HepG2 (cell line): Measurements from ENCODE around the gene TMEM117. TPM values are rescaled to one million over a fixed set of nuclear protein-coding genes. Genes with fewer than 3 reads are reported as not detected.

Source experiments
- BHLHE40 ChIP-seq: IDR thresholded peaks from 2 replicates; pipeline ENCODE4 v1.6.1; 2011; ENCODE audit warnings: low read length, improper control_type of control experiment
- CBX2 ChIP-seq, 2 experiments: fragments of 200-600 bp in 1 of 2; sonication (generic); formaldehyde crosslinking in 1 of 2; IDR thresholded peaks; 2 replicates each; pipeline versions ENCODE4 v1.7.0 to v1.8.1; 2018 to 2022; ENCODE audit warnings: low read depth in 2 of 2, low read length in 1 of 2, mild to moderate bottlenecking in 1 of 2, missing genetic modification reagents in 1 of 2
- HMGXB4 ChIP-seq, 2 experiments: sonication (generic) in 1 of 2; formaldehyde crosslinking in 1 of 2; IDR thresholded peaks; 2 replicates each; pipeline versions ENCODE4 v1.4.0 to v1.6.1; 2018 to 2020; ENCODE audit warnings: missing genetic modification reagents in 2 of 2, borderline replicate concordance in 1 of 2, low read depth in 1 of 2, mild to moderate bottlenecking in 1 of 2, missing biosample characterization in 1 of 2
- NKX3-1 ChIP-seq: sonication (generic); formaldehyde crosslinking; IDR thresholded peaks from 2 replicates; pipeline ENCODE4 v1.5.0; 2020; ENCODE audit warnings: missing genetic modification reagents
- RXRA ChIP-seq: sonication (generic); formaldehyde crosslinking; IDR thresholded peaks from 2 replicates; pipeline ENCODE4 v1.5.1; 2020; ENCODE audit warnings: missing genetic modification reagents
- SIX1 ChIP-seq: sonication (generic); formaldehyde crosslinking; IDR thresholded peaks from 2 replicates; pipeline ENCODE4 v1.4.0; 2020; ENCODE audit warnings: missing genetic modification reagents, borderline replicate concordance
- SMARCE1 ChIP-seq: fragments of 450-650 bp; IDR thresholded peaks from 2 replicates; pipeline ENCODE4 v1.6.1; 2017; ENCODE audit warnings: borderline replicate concordance
- SNAPC4 ChIP-seq: sonication (generic); formaldehyde crosslinking; IDR thresholded peaks from 2 replicates; pipeline ENCODE4 v1.4.0; 2020; ENCODE audit warnings: mild to moderate bottlenecking, missing genetic modification reagents
- SOX5 ChIP-seq: IDR thresholded peaks from 2 replicates; pipeline ENCODE4 v1.6.1; 2016; ENCODE audit warnings: borderline replicate concordance
- ZSCAN20 ChIP-seq: sonication (generic); formaldehyde crosslinking; IDR thresholded peaks from 2 replicates; pipeline ENCODE4 v1.4.0; 2020; ENCODE audit warnings: missing genetic modification reagents, mild to moderate bottlenecking, borderline replicate concordance
- ZZZ3 ChIP-seq: sonication (generic); formaldehyde crosslinking; IDR thresholded peaks from 2 replicates; pipeline ENCODE4 v1.4.0; 2020; ENCODE audit warnings: missing genetic modification reagents, mild to moderate bottlenecking, borderline replicate concordance
- polyA plus RNA-seq, 8 experiments: library from polyadenylated mRNA; depleted of rRNA in 3 of 8; stranded (reverse) in 7 of 8; unstranded in 1 of 8; fragments of >200 nt; fragmentation: Illumina TruSeq in 4 of 8; extraction: Trizol in 4 of 8; gene quantifications; 2 replicates each; pipeline versions ENCODE4 v1.2.1 to v1.2.3, GENCODE V29; 2011 to 2016; ENCODE audit warnings: low read depth in 4 of 8, missing spikeins in 1 of 8, mixed read lengths in 1 of 8; ENCODE audit not compliant: insufficient read depth in 1 of 8
- total RNA-seq, 5 experiments: library from RNA; depleted of rRNA; stranded (reverse); fragments of >200 nt; fragmentation: Illumina TruSeq; extraction: Trizol; gene quantifications; 2 replicates each; pipeline ENCODE4 v1.2.3, GENCODE V29; 2016; ENCODE audit warnings: low read depth in 1 of 5
- TF ChIP-seq, protein P1 (sequence below): fragments of 450-650 bp; IDR thresholded peaks from 2 replicates; pipeline ENCODE4 v1.6.1; 2017; ENCODE audit warnings: mild to moderate bottlenecking

The TMEM117 gene
- total and polyA plus RNA-seq, 2 of the 13 experiments (the other 11 are each of a cell fraction or from before 2014, with no cell fraction given) = 2.8 to 8.5 TPM

- TF ChIP-seq ZSCAN20 (no peak), ZZZ3 (CRISPR knock-in tag) (no peak), NKX3-1 (CRISPR knock-in tag) (peak; percentile 51; the same call in 1 of the 2 replicates), SOX5 (CRISPR knock-in tag) (no peak), HMGXB4 (CRISPR knock-in tag; IDR thresholded peaks at IDR 0.05; ENCODE audit: borderline replicate concordance in 1 of 2, low read depth in 1 of 2) (peak in 1 of 2 experiments; percentile 50; a peak in 3 of 4 replicates), SIX1 (CRISPR knock-in tag) (no peak), SNAPC4 (CRISPR knock-in tag) (no peak), RXRA (CRISPR knock-in tag) (no peak), BHLHE40 (0 out of 2 replicates have a peak, but pooled peaks have one; percentile 26), SMARCE1 (no peak), CBX2 (IDR thresholded peaks at IDR 0.05; ENCODE audit: low read depth, low read length) (no peak), CBX2 (CRISPR knock-in tag; IDR thresholded peaks at IDR 0.05; ENCODE audit: low read depth) (no peak)
- TF ChIP-seq, protein P1, sequence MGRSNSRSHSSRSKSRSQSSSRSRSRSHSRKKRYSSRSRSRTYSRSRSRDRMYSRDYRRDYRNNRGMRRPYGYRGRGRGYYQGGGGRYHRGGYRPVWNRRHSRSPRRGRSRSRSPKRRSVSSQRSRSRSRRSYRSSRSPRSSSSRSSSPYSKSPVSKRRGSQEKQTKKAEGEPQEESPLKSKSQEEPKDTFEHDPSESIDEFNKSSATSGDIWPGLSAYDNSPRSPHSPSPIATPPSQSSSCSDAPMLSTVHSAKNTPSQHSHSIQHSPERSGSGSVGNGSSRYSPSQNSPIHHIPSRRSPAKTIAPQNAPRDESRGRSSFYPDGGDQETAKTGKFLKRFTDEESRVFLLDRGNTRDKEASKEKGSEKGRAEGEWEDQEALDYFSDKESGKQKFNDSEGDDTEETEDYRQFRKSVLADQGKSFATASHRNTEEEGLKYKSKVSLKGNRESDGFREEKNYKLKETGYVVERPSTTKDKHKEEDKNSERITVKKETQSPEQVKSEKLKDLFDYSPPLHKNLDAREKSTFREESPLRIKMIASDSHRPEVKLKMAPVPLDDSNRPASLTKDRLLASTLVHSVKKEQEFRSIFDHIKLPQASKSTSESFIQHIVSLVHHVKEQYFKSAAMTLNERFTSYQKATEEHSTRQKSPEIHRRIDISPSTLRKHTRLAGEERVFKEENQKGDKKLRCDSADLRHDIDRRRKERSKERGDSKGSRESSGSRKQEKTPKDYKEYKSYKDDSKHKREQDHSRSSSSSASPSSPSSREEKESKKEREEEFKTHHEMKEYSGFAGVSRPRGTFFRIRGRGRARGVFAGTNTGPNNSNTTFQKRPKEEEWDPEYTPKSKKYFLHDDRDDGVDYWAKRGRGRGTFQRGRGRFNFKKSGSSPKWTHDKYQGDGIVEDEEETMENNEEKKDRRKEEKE = no peak
These were observed at the start of gene TMEM117 (continued) for GRCh38 chr12:43835656-43836474.
